ENCODE measurements around the gene ZNF12. TPM values are rescaled to one million over a fixed set of nuclear protein-coding genes. Genes with fewer than 3 reads are reported as not detected.

ZNF12 gene
- total RNA-seq (2022; extraction: Qiagen RNA extraction; ENCODE audit: low read depth), result 10.1 to 14.4 TPM (median 10.2 TPM) in 5 replicates

GRCh38 chr7:6706666-6707407 lies at the start of gene ZNF12:
Gene ZNF12 (minus strand): TSS chr7:6706947. CDS start chr7:6705173, 1,774 bp downstream.

GRCh38 chr7:6753964-6754363 lies 47.2 kb upstream of the ZNF12 start, which contains the start of gene RSPH10B2:
Gene RSPH10B2 (plus strand): TSS chr7:6754103. CDS start chr7:6757678, 3,575 bp downstream.

Other genes starting within 250 kb of the ZNF12 start
- gene KDELR2, start 222.8 kb downstream of the ZNF12 start, total RNA-seq (2022; extraction: Qiagen RNA extraction; ENCODE audit: low read depth), result 124 to 149 TPM (median 146 TPM) in 5 replicates
- gene GRID2IP, start 155.5 kb downstream of the ZNF12 start, total RNA-seq (2022; extraction: Qiagen RNA extraction; ENCODE audit: low read depth), result 0.01 TPM in 1 of 5 replicates, not detected in the others
- gene ZDHHC4, start 129.5 kb downstream of the ZNF12 start, total RNA-seq (2022; extraction: Qiagen RNA extraction; ENCODE audit: low read depth), result 45.4 to 55.1 TPM (median 48.0 TPM) in 5 replicates
- gene INTS15, start 116.9 kb downstream of the ZNF12 start, total RNA-seq (2022; extraction: Qiagen RNA extraction; ENCODE audit: low read depth), result 20.2 to 28.1 TPM (median 26.3 TPM) in 5 replicates
- gene ZNF853, start 91.3 kb downstream of the ZNF12 start, total RNA-seq (2022; extraction: Qiagen RNA extraction; ENCODE audit: low read depth), result 1.9 to 3.0 TPM (median 2.2 TPM) in 5 replicates
- gene ZNF316, start 69.6 kb downstream of the ZNF12 start, total RNA-seq (2022; extraction: Qiagen RNA extraction; ENCODE audit: low read depth), result 8.3 to 15.3 TPM (median 13.6 TPM) in 5 replicates
- 0.05 to 0.28 TPM (median 0.13 TPM) in 3 of 5 replicates, not detected in the others for gene RSPH10B2, start 47.2 kb upstream of the ZNF12 start, total RNA-seq (2022; extraction: Qiagen RNA extraction; ENCODE audit: low read depth)
- gene CCZ1B, start 119.3 kb upstream of the ZNF12 start, total RNA-seq (2022; extraction: Qiagen RNA extraction; ENCODE audit: low read depth), result 18.1 to 47.3 TPM (median 24.5 TPM) in 5 replicates